B cell (primary cell): ENCODE measurements around the gene CENPX. TPM values are rescaled to one million over a fixed set of nuclear protein-coding genes. Genes with fewer than 3 reads are reported as not detected.

ENCODE experiments used
- ATAC-seq: fragments of 200-7000 bp; cut with Tn5 transposase; one replicate; pipeline ENCODE4 v1.10.0; 2021; ENCODE audit warnings: low read depth, mild to moderate bottlenecking, moderate number of reproducible peaks, moderate library complexity
- CTCF ChIA-PET: fragments of 350-600 bp; sonication (Branson Sonifier 250); formaldehyde crosslinking; loops from one replicate; lab custom pipeline; 2021; ENCODE audit warnings: antibody characterized with exemption, inconsistent platforms; lab: Charles Lee
- POLR2A ChIA-PET: fragments of 350-600 bp; sonication (Branson Sonifier 250); formaldehyde crosslinking; loops from one replicate; lab custom pipeline; 2021; ENCODE audit warnings: antibody characterized with exemption; lab: Charles Lee
- DNase-seq: peaks from one replicate; pipeline ENCODE4 v3.0.0; 2013
- H2AFZ ChIP-seq: 2 replicates; pipeline ENCODE4 v1.6.1; 2012; ENCODE audit warnings: mild to moderate bottlenecking, low read depth, low read length; ENCODE audit not compliant: insufficient read depth, poor library complexity, severe bottlenecking
- H3K27ac ChIP-seq, 2 donors: 1 replicate in 1 of 2; 2 replicates in 1 of 2; pipeline ENCODE4 v1.5.1; 2012 to 2013; ENCODE audit warnings: low read length in 2 of 2, mild to moderate bottlenecking in 2 of 2, moderate library complexity in 1 of 2
- H3K27me3 ChIP-seq, 4 experiments: fragments of 200-600 bp in 1 of 4; sonication (generic) in 1 of 4; replicated peaks in 1 of 4; 1 replicate in 2 of 4; 2 replicates in 2 of 4; pipeline versions ENCODE4 v1.6.1 to v1.7.0; 2013 to 2016; ENCODE audit warnings: low read length in 3 of 4, mild to moderate bottlenecking in 2 of 4, mixed read lengths in 1 of 4, moderate library complexity in 1 of 4; ENCODE audit not compliant: insufficient read depth in 4 of 4, control insufficient read depth in 3 of 4; ENCODE audit errors: control extremely low read depth in 1 of 4
- H3K36me3 ChIP-seq, 2 experiments: replicated peaks in 1 of 2; 1 replicate in 1 of 2; 2 replicates in 1 of 2; pipeline versions ENCODE4 v1.6.1 to v1.7.1; 2013; ENCODE audit warnings: low read length in 1 of 2; ENCODE audit not compliant: insufficient read depth in 2 of 2, control insufficient read depth in 1 of 2; ENCODE audit errors: control extremely low read depth in 1 of 2, extremely low read depth in 1 of 2
- H3K4me1 ChIP-seq, 2 donors: fragments of 200-600 bp in 1 of 2; sonication (generic) in 1 of 2; 1 replicate in 1 of 2; 2 replicates in 1 of 2; pipeline versions ENCODE4 v1.5.1 to v1.6.1; 2013 to 2017; ENCODE audit warnings: low read length in 2 of 2; ENCODE audit not compliant: control insufficient read depth in 2 of 2, insufficient read depth in 2 of 2
- H3K4me2 ChIP-seq: replicated peaks from 2 replicates; pipeline ENCODE3; 2012; ENCODE audit warnings: mild to moderate bottlenecking, low read depth, low read length; ENCODE audit not compliant: poor library complexity, severe bottlenecking
- H3K4me3 ChIP-seq, 5 experiments: fragments of 200-600 bp in 1 of 5; sonication (generic) in 1 of 5; 1 replicate in 3 of 5; 2 replicates in 2 of 5; pipeline versions ENCODE4 v1.5.1 to v1.7.0; 2011 to 2016; ENCODE audit warnings: low read length in 4 of 5, mild to moderate bottlenecking in 4 of 5, low read depth in 2 of 5, control low read depth in 1 of 5, moderate library complexity in 1 of 5; ENCODE audit not compliant: insufficient read depth in 1 of 5; ENCODE audit errors: control extremely low read depth in 1 of 5, extremely low read depth in 1 of 5
- H3K79me2 ChIP-seq: fragments of 200-600 bp; sonication (generic); one replicate; pipeline ENCODE4 v1.6.0; 2016; ENCODE audit warnings: low read length; ENCODE audit not compliant: control insufficient read depth, insufficient read depth
- H3K9ac ChIP-seq: fragments of 200-600 bp; sonication (generic); 2 replicates; pipeline ENCODE4 v1.6.1; 2017; ENCODE audit warnings: mild to moderate bottlenecking, low read length, moderate library complexity
- H3K9me3 ChIP-seq, 3 donors: one replicate each; pipeline versions ENCODE4 v1.6.1 to v1.7.1; 2013; ENCODE audit warnings: low read length in 2 of 3; ENCODE audit not compliant: control insufficient read depth in 2 of 3, insufficient read depth in 1 of 3; ENCODE audit errors: control extremely low read depth in 1 of 3
- H4K20me1 ChIP-seq: 2 replicates; pipeline ENCODE4 v1.6.0; 2012; ENCODE audit warnings: mild to moderate bottlenecking, low read length; ENCODE audit not compliant: insufficient read depth, control insufficient read depth, poor library complexity, severe bottlenecking
- H3K27ac Mint-ChIP-seq: one replicate; pipeline ENCODE4 v1.8.0; 2021; ENCODE audit warnings: mixed read lengths
- H3K27me3 Mint-ChIP-seq: one replicate; pipeline ENCODE4 v1.8.0; 2021; ENCODE audit warnings: mixed read lengths
- H3K4me1 Mint-ChIP-seq: one replicate; pipeline ENCODE4 v1.8.0; 2021; ENCODE audit warnings: mixed read lengths
- H3K4me3 Mint-ChIP-seq: one replicate; pipeline ENCODE4 v1.8.0; 2021; ENCODE audit warnings: mixed read lengths
- H3K9me3 Mint-ChIP-seq: one replicate; pipeline ENCODE4 v1.8.0; 2022; ENCODE audit warnings: mixed read lengths; ENCODE audit not compliant: insufficient read depth
- CTCF ChIP-seq: fragments of 200-600 bp; IDR thresholded peaks from one replicate; pipeline ENCODE4 v1.8.0; 2022; ENCODE audit warnings: antibody characterized with exemption, mild to moderate bottlenecking
- EZH2 ChIP-seq: IDR thresholded peaks from 2 replicates; pipeline ENCODE4 v1.6.1; 2012; ENCODE audit warnings: borderline replicate concordance, low read depth, mild to moderate bottlenecking, moderate library complexity, low read length; ENCODE audit not compliant: insufficient read depth, poor library complexity, severe bottlenecking
- WGBS: methylation state at CpG from one replicate; pipeline ENCODE4 v1.1.5; 2013; ENCODE audit warnings: missing lambda C conversion rate; ENCODE audit not compliant: insufficient coverage; 5-methylcytosine and 5-hydroxymethylcytosine counted together
- intact Hi-C: fragments of 100-400 bp; cut with micrococcal nuclease; formaldehyde crosslinking; loops from one replicate; pipeline ENCODE4 v1.10.0; 2022
- polyA plus RNA-seq: library from polyadenylated mRNA; depleted of rRNA; stranded (reverse); fragments of >200 nt; gene quantifications from 2 replicates; pipeline ENCODE4 v1.2.3, GENCODE V29; 2012
- total RNA-seq, 2 donors: library from RNA; stranded (reverse); fragments of 120-200 nt in 1 of 2; gene quantifications; 1 replicate in 1 of 2; 2 replicates in 1 of 2; pipeline versions ENCODE4 v1.2.3 to v1.2.4, GENCODE V29; 2013 to 2022

The CENPX gene
- total and polyA plus RNA-seq, 2 donors (not counting 1 experiment from before 2014, with no cell fraction given): 37.0 to 40.1 TPM

- Histone ChIP-seq H3K27ac (no peak overlapping the region), H3K4me2 (no peak overlapping the region), H3K79me2 (peaks cover 14% of the 10 kb centered on the region), H3K36me3 (peaks cover 0 to 3% of the 10 kb centered on the region in 2 experiments), H3K27me3 (peaks cover 0 to 3% (median 0%) of the 10 kb centered on the region in 4 experiments), H3K9ac (no peak overlapping the region), H2AFZ (no peak overlapping the region), H4K20me1 (peaks cover 25% of the 10 kb centered on the region), H3K4me3 (no peak overlapping the region), H3K9me3 (no peaks in the 10 kb centered on the region), H3K4me1 (peaks cover 14 to 30% of the 10 kb centered on the region in 2 donors)
- Mint-ChIP-seq H3K4me1 (peaks cover 15% of the 10 kb centered on the region), H3K27me3 (no peaks in the 10 kb centered on the region), H3K9me3 (no peaks in the 10 kb centered on the region), H3K4me3 (no peak overlapping the region), H3K27ac (no peak overlapping the region)
- ATAC-seq (no peak), DNase-seq (no peak)
- ChIA-PET POLR2A (no interaction called here), CTCF (interaction anchor here (0.6 to 7.2 kb wide), 9 partner anchors 19 to 135 kb away, joined by 3 to 91 read pairs (median 4); partner anchors contain the start of genes ASPSCR1, DCXR and MAFG)
- no peak for TF ChIP-seq CTCF
- no peak for TF ChIP-seq EZH2
- intact Hi-C loops: no loop called here
- WGBS: 97% methylated on average over 23 of the region's 33 CpGs
These were observed 3.5 kb downstream of the CENPX start for GRCh38 chr17:82018989-82019689.
